HUES6 (cell line): ENCODE results near the gene NANOS3.

Experiments
- H3K27ac ChIP-seq: 2 replicates; pipeline ENCODE4 v1.7.0; 2013; ENCODE audit warnings: low read depth, mild to moderate bottlenecking, low read length, inconsistent platforms
- H3K27me3 ChIP-seq: 2 replicates; pipeline ENCODE4 v1.6.1; 2013; ENCODE audit warnings: low read length; ENCODE audit not compliant: control insufficient read depth, insufficient read depth
- H3K36me3 ChIP-seq: 2 replicates; pipeline ENCODE4 v1.6.1; 2013; ENCODE audit warnings: low read length; ENCODE audit not compliant: control insufficient read depth, insufficient read depth
- H3K4me1 ChIP-seq: 2 replicates; pipeline ENCODE4 v1.6.1; 2013; ENCODE audit warnings: low read length; ENCODE audit not compliant: control insufficient read depth, insufficient read depth
- H3K4me3 ChIP-seq: 2 replicates; pipeline ENCODE4 v1.5.1; 2013; ENCODE audit warnings: low read depth, low read length
- H3K9ac ChIP-seq: one replicate; pipeline ENCODE4 v1.6.1; 2013; ENCODE audit warnings: mild to moderate bottlenecking, low read length
- H3K9me3 ChIP-seq: 2 replicates; pipeline ENCODE4 v1.6.1; 2013; ENCODE audit warnings: low read depth, low read length; ENCODE audit not compliant: control insufficient read depth, insufficient read depth

Gene NANOS3

DNA sequence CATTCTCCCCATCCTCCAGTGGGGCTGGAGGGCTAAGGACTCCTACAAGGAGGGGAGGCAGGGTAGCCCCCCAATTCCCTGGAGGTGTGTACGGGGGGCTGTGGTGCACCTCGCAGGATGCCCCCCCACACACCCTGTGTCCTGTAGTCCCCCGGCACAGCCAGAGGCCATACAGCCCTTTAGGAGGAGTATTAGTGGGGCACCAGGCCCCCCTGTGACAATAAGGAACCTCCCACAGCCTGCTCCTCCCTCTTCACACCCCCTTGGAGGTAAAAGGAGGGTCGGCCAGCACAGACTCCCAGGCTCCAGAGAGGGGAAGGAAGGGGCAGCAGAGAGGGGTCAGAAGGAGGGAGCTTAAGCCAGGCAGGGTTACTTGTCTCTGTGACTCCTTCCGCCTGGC lies at the start of gene NANOS3:
Gene NANOS3 (plus strand): TSS at position 301 of the 400 bp plus-strand sequence. CDS start 115 bp downstream, outside the sequence.
- Histone ChIP-seq H3K4me3 (no peak within 1 kb of the TSS), H3K27ac (no peak within 1 kb of the TSS), H3K9me3 (no peaks in the 10 kb centered on the region), H3K27me3 (peaks cover 55% of the 10 kb centered on the region), H3K9ac (no peak within 1 kb of the TSS), H3K36me3 (no peaks in the 10 kb centered on the region), H3K4me1 (peaks cover 22% of the 10 kb centered on the region)

DNA sequence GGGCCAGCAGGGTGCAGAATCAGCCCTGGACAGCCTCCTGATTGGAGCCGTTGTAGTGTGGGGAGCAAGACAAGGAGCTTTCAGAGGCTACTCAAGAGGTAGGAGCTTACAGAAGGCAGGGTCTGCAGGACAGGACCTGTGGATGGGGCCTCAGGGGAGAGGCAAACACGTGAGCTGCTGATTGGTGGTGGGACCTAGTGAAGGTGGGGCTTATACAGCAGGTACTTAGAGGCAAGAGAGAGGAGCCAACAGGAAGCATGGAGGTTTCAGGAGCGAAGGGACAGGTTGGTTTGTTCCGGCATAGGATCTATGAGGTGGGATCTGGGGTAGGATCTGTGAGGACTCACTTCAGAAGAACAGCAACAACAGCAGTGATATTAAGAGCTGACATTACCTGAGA lies 49.3 kb upstream of the NANOS3 start:
- H3K36me3 ChIP-seq, result peaks cover 55% of the 10 kb centered on the region
- H3K27ac ChIP-seq, result no peak overlapping the region

DNA sequence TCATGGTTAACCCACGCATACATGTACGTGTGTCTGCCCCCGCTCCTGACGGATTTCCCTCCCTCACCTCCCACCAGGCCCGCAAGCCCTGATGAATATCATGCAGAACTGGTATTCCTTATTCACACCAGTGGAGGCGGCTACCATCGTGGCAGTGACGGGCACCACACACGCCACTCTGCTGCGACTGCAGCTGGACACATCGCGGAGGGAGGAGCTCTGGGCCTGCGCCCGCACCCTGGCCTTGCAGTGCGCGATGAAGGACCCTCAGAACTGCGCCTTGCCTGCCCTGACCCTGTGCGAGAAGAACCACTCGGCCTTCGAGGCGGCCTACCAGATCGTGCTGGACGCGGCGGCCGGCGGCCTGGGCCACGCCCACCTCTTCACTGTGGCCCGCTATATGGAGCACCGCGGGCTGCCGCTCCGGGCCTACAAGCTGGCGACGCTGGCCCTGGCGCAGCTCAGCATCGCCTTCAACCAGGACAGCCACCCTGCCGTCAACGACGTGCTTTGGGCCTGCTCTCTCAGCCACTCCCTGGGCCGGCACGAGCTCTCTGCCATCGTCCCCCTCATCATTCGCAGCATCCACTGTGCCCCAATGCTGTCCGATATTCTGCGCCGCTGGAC lies 46.7 kb upstream of the NANOS3 start:
- H3K9me3 ChIP-seq, result no peaks in the 10 kb centered on the region
- peaks cover 17% of the 10 kb centered on the region; the same call in 1 of the 2 replicates for H3K4me1 ChIP-seq
- H3K9ac ChIP-seq, result no peak overlapping the region
- no peak overlapping the region for H3K4me3 ChIP-seq
- no peak overlapping the region for H3K27ac ChIP-seq
- H3K36me3 ChIP-seq, result peaks cover 43% of the 10 kb centered on the region
- H3K27me3 ChIP-seq, result no peaks in the 10 kb centered on the region

More for the DNA sequence above, 49.3 kb upstream of the NANOS3 start:
- H3K27me3 ChIP-seq, result no peaks in the 10 kb centered on the region
- H3K4me1 ChIP-seq, result peaks cover 7% of the 10 kb centered on the region; the same call in 1 of the 2 replicates
- H3K9me3 ChIP-seq, result no peaks in the 10 kb centered on the region
- no peak overlapping the region for H3K4me3 ChIP-seq
- H3K9ac ChIP-seq, result no peak overlapping the region

DNA sequence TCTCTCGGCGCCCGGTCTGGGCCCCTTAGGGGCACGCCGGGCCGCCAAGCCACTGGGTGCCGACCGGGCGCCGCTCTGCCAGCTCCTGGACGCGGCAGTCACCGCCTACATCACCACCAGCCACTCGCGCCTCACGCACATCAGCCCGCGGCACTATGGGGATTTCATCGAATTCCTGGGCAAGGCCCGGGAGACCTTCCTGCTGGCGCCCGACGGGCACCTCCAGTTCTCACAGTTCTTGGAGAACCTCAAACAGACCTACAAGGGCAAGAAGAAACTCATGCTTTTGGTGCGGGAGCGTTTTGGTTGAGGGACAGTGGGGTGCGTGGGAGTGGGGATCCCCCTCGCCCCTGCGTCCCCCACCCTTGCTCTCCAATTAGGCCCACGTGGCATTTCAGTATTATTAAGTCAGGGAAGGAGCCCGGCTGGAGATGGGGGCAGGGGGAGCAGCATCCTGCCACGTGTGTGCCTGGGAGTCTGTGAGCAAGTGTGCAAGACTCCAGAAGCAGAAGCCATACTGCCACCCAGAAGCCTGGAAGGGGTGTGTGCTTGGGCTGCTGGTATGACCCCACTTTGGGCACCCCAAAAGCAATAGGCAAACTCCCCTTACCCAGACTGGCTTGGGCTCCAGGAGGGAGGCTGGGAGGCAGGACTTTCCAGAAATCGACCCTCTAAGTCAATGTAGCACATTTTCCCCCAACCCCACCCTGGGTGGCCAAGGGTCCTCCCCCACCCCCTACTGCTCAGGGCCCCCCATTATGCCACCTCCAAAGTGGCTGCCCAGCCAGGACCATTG lies 46.0 kb upstream of the NANOS3 start:
- H3K27me3 ChIP-seq, result no peaks in the 10 kb centered on the region
- H3K4me1 ChIP-seq, result peaks cover 13% of the 10 kb centered on the region; the same call in 1 of the 2 replicates
- no peak overlapping the region for H3K27ac ChIP-seq
- H3K9me3 ChIP-seq, result no peaks in the 10 kb centered on the region
- no peak overlapping the region for H3K4me3 ChIP-seq
- H3K9ac ChIP-seq, result no peak overlapping the region
- peaks cover 44% of the 10 kb centered on the region for H3K36me3 ChIP-seq

DNA sequence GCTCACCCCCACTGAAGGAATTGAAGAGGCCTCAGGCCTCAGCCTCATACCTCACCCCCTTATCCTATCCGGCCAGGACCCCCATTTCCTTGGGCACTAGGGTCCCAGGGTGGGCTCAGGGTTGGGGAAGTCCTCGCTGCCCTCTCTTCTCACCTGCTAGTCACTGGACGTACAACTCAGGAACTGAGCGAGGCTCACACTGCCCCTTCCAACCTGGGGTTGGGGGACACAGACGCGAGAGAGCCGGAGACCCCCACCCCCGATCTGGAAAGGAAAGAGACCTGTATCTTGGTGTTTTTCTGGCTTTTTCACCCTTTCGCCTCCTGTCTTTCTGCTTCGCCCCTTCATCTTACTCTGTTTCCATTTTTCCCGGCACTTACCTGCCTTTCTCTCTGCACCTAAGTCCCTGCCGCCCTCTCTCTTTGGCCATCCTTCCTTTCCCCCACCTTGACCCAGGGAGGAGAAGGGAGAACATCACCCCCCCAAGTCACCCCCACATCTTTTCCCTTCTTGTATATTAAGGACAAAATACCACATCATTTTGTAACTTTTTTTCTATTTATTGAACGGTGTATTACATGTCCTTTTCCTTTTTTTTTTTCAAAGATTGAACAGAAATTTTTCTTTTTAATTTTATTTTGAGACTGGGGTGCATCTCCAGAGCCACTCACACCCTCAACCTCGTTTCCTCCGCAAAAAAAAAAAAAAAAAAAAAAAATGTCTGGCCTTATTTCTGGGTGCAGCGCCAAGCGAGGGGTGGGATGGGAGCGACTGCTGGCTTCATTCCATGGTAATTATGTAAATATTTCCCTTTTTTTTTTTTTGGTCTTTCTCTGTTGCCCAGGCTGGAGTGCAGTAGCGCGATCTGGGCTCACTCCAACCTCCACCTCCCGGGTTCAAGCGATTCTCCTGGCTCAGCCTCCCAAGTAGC lies 45.1 kb upstream of the NANOS3 start:
- Histone ChIP-seq H3K27ac (no peak overlapping the region), H3K36me3 (peaks cover 49% of the 10 kb centered on the region), H3K27me3 (no peaks in the 10 kb centered on the region)

DNA sequence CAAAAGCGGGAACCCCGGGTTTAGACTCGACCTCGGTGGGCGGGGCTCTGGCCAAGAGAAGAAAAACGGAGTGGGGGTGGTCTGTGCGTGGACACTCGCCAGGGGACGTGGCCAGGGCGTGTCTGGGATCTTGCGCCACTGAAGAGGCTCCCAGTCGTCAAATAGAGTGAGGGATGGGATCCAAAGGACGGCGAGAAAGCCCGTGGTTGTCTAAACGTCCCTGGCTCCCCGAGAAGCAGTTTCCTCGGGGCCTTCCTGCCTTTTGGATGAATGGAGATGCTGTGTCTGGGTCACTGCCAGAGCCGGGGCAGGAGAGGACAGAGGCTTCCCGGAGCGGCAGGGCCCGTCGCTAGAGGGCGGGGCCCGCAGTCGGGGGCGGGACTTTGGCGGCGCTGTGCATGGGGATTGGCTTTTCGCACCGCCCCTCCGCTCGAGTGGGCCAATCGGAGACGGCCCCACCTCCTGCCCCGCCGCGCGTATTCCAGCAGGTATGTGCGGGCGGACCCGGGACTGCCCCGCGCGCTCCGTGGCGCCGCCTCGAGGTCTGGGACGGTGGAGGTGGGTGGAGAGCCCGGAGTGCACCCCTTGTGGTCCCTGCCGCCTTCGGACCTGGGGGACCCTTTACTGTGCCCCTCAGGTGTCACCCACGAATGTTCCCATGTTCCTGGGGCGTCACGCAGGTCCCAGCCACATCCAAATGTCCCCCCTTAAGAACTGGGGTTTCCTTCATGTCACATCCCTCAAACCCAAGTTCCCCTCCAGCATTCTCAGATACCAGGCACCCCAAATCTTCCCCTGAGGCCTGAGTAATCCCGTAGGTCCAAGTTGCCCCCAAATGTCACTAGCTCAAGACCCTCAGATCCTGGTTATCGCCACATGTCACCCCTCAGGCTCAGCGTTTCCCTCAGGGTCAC lies 43.3 kb upstream of the NANOS3 start:
- peaks cover 15% of the 10 kb centered on the region; the same call in 1 of the 2 replicates for H3K4me1 ChIP-seq
- no peaks in the 10 kb centered on the region for H3K27me3 ChIP-seq
- H3K9ac ChIP-seq, result peak overlapping the region; percentile 27
- H3K4me3 ChIP-seq, result peak overlapping the region; percentile 59
- peaks cover 38% of the 10 kb centered on the region for H3K36me3 ChIP-seq
- no peaks in the 10 kb centered on the region for H3K9me3 ChIP-seq
- no peak overlapping the region for H3K27ac ChIP-seq

More for the DNA sequence above, 45.1 kb upstream of the NANOS3 start:
- Histone ChIP-seq H3K4me1 (peaks cover 13% of the 10 kb centered on the region; the same call in 1 of the 2 replicates), H3K9me3 (no peaks in the 10 kb centered on the region), H3K4me3 (no peak overlapping the region), H3K9ac (no peak overlapping the region)

DNA sequence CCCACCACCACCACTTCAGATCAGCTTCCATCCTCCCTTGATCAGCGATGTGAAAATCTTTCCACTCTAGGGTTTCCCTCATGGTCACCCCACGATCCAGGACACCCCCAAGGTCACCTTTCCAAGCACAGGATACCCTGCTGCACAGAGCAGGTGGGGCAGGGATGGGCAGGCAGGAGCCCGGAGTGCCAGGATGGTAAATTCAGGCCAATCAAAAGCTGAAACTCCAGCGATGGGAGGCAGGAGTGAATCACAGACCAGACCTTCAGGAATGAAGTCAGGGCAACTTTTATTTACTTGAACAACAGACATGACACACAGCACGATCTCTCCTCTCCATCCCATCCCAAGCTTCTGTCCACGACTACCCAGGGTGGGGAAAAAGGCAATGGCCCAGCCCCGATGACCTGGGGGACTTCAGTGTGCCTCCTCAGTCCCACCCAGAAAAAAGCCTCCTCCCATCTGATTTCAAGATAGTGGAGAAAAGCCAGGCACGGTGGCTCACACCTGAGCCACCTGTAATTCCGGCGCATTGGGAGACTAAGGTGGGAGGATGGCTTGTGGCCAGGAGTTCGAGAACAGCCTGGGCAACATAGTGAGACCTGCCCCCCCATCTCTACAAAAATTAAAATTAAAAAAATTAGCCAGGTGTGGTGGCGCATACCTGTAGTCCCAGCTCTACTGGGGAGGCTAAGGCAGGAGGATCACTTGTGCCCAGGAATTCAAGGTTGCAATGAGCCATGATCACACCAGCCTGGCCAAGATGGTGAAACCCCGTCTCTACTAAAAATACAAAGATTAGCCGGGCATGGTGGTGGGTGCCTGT lies 42.5 kb upstream of the NANOS3 start:
- peaks cover 23% of the 10 kb centered on the region for H3K4me1 ChIP-seq
- H3K9me3 ChIP-seq, result no peaks in the 10 kb centered on the region
- peaks cover 32% of the 10 kb centered on the region for H3K36me3 ChIP-seq
- H3K27me3 ChIP-seq, result no peaks in the 10 kb centered on the region
- peak overlapping the region; percentile 59; the same call in 1 of the 2 replicates for H3K4me3 ChIP-seq
- H3K9ac ChIP-seq, result no peak overlapping the region
- no peak overlapping the region for H3K27ac ChIP-seq

DNA sequence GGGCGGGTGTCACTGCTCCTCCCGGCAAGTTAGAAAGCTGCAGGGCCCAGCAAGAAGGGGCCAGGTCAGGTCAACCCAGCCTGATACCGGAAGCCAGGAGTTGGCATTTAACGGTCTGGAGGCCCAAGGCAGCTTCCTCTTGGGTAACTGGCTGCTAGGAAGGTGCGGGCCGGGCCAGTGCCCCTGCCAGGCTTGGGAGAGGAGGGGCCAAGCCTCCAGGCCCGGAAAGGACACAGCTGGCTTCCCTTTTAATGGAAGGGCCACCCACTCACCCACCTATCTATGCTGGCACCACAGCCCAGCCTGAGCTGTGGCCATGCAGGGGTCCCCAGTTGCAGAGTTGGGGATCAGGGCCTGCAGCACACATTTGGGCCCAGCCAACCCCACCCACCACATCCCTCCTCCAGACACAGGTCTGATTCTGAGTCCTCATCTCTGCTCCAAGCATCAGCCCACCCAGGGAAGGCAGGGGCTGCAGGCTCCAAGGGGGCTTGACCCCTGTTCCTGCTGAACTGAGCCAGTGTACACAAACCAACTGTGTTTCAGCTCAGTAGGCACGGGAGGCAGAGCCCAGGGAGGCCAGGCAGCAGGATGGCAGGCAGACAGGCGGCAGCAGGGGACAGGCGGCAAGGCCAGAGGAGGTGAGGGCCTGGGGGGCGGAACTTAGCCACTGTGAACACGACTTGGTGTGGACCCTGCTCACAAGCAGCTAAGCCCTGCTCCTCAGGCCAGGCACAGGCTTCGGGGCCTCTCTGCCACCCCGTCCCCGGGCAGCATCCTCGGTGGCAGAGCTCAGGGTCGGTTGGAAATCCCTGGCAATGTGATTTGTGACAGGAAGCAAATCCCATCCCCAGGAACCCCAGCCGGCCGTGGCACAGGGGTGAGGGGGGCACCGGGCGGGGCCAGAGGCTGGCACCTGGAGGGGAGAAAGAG lies 40.9 kb upstream of the NANOS3 start:
- Histone ChIP-seq H3K9me3 (no peaks in the 10 kb centered on the region), H3K4me1 (peaks cover 38% of the 10 kb centered on the region), H3K4me3 (no peak overlapping the region), H3K27ac (no peak overlapping the region), H3K36me3 (peaks cover 20% of the 10 kb centered on the region; the same call in 1 of the 2 replicates), H3K9ac (no peak overlapping the region), H3K27me3 (no peaks in the 10 kb centered on the region)
